ENCODE results near the gene SRPK1.

The SRPK1 gene

GRCh38 chr6:35797837-35798526 is 122.9 kb downstream of the SRPK1 start:
- H3K4me3 ChIP-seq (replicated peaks; ENCODE audit: low read depth, low read length): no peak overlapping the region
- no peak for DNase-seq (ENCODE audit: extremely low read depth, low read depth)

GRCh38 chr6:35796236-35796635 is 124.7 kb downstream of the SRPK1 start:
- no peak overlapping the region for H3K4me3 ChIP-seq (replicated peaks; ENCODE audit: low read depth, low read length)
- no peak for TF ChIP-seq CTCF (IDR thresholded peaks at IDR 0.05; ENCODE audit: low read depth, low read length, missing control alignments)
- DNase-seq (ENCODE audit: extremely low read depth, low read depth): no peak

More at GRCh38 chr6:35797837-35798526, 122.9 kb downstream of the SRPK1 start:
- TF ChIP-seq CTCF (IDR thresholded peaks at IDR 0.05; ENCODE audit: low read depth, low read length, missing control alignments): no peak

GRCh38 chr6:35795453-35796071 is 125.3 kb downstream of the SRPK1 start:
- no peak for TF ChIP-seq CTCF (IDR thresholded peaks at IDR 0.05; ENCODE audit: low read depth, low read length, missing control alignments)
- no peak overlapping the region for H3K4me3 ChIP-seq (replicated peaks; ENCODE audit: low read depth, low read length)
- DNase-seq (ENCODE audit: extremely low read depth, low read depth): no peak

- no peak for TF ChIP-seq CTCF (IDR thresholded peaks at IDR 0.05; ENCODE audit: low read depth, low read length, missing control alignments)
- no peak for DNase-seq (ENCODE audit: extremely low read depth, low read depth)
- no peak overlapping the region for H3K4me3 ChIP-seq (replicated peaks; ENCODE audit: low read depth, low read length)
Observed at GRCh38 chr6:35794536-35795452, 126.1 kb downstream of the SRPK1 start.

- TF ChIP-seq CTCF (IDR thresholded peaks at IDR 0.05; ENCODE audit: low read depth, low read length, missing control alignments): no peak
- no peak overlapping the region for H3K4me3 ChIP-seq (replicated peaks; ENCODE audit: low read depth, low read length)
- DNase-seq (ENCODE audit: extremely low read depth, low read depth): no peak
Observed at GRCh38 chr6:35790683-35791082, 130.2 kb downstream of the SRPK1 start.

GRCh38 chr6:35788423-35788982 is 132.4 kb downstream of the SRPK1 start:
- H3K4me3 ChIP-seq (replicated peaks; ENCODE audit: low read depth, low read length): no peak overlapping the region
- TF ChIP-seq CTCF (IDR thresholded peaks at IDR 0.05; ENCODE audit: low read depth, low read length, missing control alignments): no peak
- no peak for DNase-seq (ENCODE audit: extremely low read depth, low read depth)
